Smooth muscle cell of bladder (primary cell): ENCODE measurements around the gene GJA10. TPM values are rescaled to one million over a fixed set of nuclear protein-coding genes. Genes with fewer than 3 reads are reported as not detected.

Source experiments
- total RNA-seq: library from RNA; depleted of rRNA; stranded (reverse); fragments of >200 nt; gene quantifications from 2 replicates; pipeline ENCODE4 v1.2.3, GENCODE V29; 2014

The GJA10 gene
- total RNA-seq = not detected in 2 replicates

GRCh38 chr6:89894169-89894568, at the start of gene GJA10:
Gene GJA10, plus strand, starts transcription at chr6:89894469. Its CDS starts 0 bp downstream, at chr6:89894469.

Other genes with a start within 250 kb of the GJA10 start
- gene MDN1, start 74.7 kb upstream of the GJA10 start, total RNA-seq = 14.6 and 20.2 TPM in 2 replicates
- 7.8 and 9.6 TPM in 2 replicates for gene CASP8AP2, start 64.6 kb upstream of the GJA10 start, total RNA-seq